ENCODE measurements around the gene NXF1.

GRCh38 chr11:62805961-62806441, 761 bp upstream of the NXF1 start:
- TF ChIP-seq CTCF (IDR thresholded peaks at IDR 0.05) (no peak), POLR2AphosphoS5 (IDR thresholded peaks at IDR 0.05) (no peak), EP300 (IDR thresholded peaks at IDR 0.05; ENCODE audit: low read depth) (no peak), POLR2A (IDR thresholded peaks at IDR 0.05) (no peak)
